GM10248 (cell line): Measurements from ENCODE around the gene ZNF253.
A peak's percentile ranks its signal among the peaks of the same experiment; 100 is the strongest.
"Not testable (repeated sequence)": the region's sequence is repeated elsewhere in the genome, so short reads cannot be mapped to it uniquely, and the experiment has no call there.

ENCODE experiments used
- CTCF ChIA-PET: fragments of 300-600 bp; sonication (Branson Sonifier 250); formaldehyde crosslinking; extraction: SDS; loops from one replicate; lab custom pipeline; 2021; ENCODE audit warnings: antibody characterized with exemption; lab: Yijun Ruan, JAX
- POLR2A ChIA-PET: fragments of 350-650 bp; sonication (Branson Sonifier 250); formaldehyde crosslinking; extraction: SDS; loops from one replicate; lab custom pipeline; 2020; ENCODE audit warnings: antibody characterized with exemption; lab: Yijun Ruan, JAX
- DNase-seq: peaks from one replicate; pipeline ENCODE4 v3.0.0; 2012; ENCODE audit errors: extremely low spot score
- CTCF ChIP-seq: IDR thresholded peaks from 2 replicates; pipeline ENCODE4 v1.5.1; 2012; ENCODE audit warnings: mild to moderate bottlenecking, low read depth; ENCODE audit errors: extremely low read depth, missing control alignments, control extremely low read depth

ZNF253 gene

GRCh38 chr19:19865750-19866610 is at the start of gene ZNF253:
TSS of gene ZNF253 (plus strand) at chr19:19865882. CDS start at chr19:19865997, 115 bp downstream.
- POLR2A ChIA-PET: interaction anchor here (0.5 to 1.4 kb wide), 13 partner anchors 11 to 1442 kb away, joined by 3 to 9 read pairs (median 3); partner anchors contain the start of genes ATP13A1, SLC25A42, ZNF737 and ZNF93
- no peak for TF ChIP-seq CTCF
- peak; percentile 92 for DNase-seq
- CTCF ChIA-PET: interaction anchor here (1.4 kb wide), 1 partner anchor 12 kb away, joined by 3 read pairs; no protein-coding TSS in a partner anchor

GRCh38 chr19:19816679-19817078 is 49.0 kb upstream of the ZNF253 start:
- CTCF ChIA-PET: no interaction called here
- no peak for DNase-seq
- TF ChIP-seq CTCF: no peak
- POLR2A ChIA-PET: no interaction called here

- ChIA-PET POLR2A (interaction anchor here (0.7 kb wide), 1 partner anchor 235 kb away, joined by 7 read pairs; no protein-coding TSS in a partner anchor), CTCF (no interaction called here)
- TF ChIP-seq CTCF: no peak
- no peak for DNase-seq
Measured at GRCh38 chr19:19817357-19817756, 48.3 kb upstream of the ZNF253 start.

GRCh38 chr19:19820774-19821320 is 44.8 kb upstream of the ZNF253 start:
- POLR2A ChIA-PET: interaction anchor here (0.6 to 1.8 kb wide), 5 partner anchors 44 to 231 kb away, joined by 3 to 7 read pairs (median 6); partner anchors contain the start of genes ATP13A1 and ZNF14
- TF ChIP-seq CTCF: no peak
- CTCF ChIA-PET: interaction anchor here (0.9 to 2.1 kb wide), 3 partner anchors 12 to 43 kb away, joined by 3 to 8 read pairs (median 3); no protein-coding TSS in a partner anchor
- no peak for DNase-seq

- no peak for TF ChIP-seq CTCF
- peak; percentile 88 for DNase-seq
- ChIA-PET CTCF (interaction anchor here (1.2 to 2.1 kb wide), 2 partner anchors 12 to 42 kb away, joined by 3 to 8 read pairs; no protein-coding TSS in a partner anchor), POLR2A (interaction anchor here (0.6 to 1.8 kb wide), 6 partner anchors 34 to 230 kb away, joined by 3 to 7 read pairs (median 6); partner anchors contain the start of genes ATP13A1 and ZNF14)
Measured at GRCh38 chr19:19821366-19821951, 44.2 kb upstream of the ZNF253 start, which contains the start of gene ZNF506. TSS of gene ZNF506 (minus strand) at chr19:19821750. CDS start at chr19:19821603, 147 bp downstream.

GRCh38 chr19:19821976-19822375 is 43.7 kb upstream of the ZNF253 start:
- POLR2A ChIA-PET: interaction anchor here (1.0 to 1.8 kb wide), 3 partner anchors 45 to 230 kb away, joined by 3 to 7 read pairs (median 6); no protein-coding TSS in a partner anchor
- CTCF ChIA-PET: interaction anchor here (1.2 to 2.1 kb wide), 2 partner anchors 13 to 41 kb away, joined by 3 to 8 read pairs; no protein-coding TSS in a partner anchor
- DNase-seq: not testable (repeated sequence)
